Iris pigment epithelial cell (primary cell): ENCODE measurements around the gene IL25.
"Not testable (repeated sequence)": the region's sequence is repeated elsewhere in the genome, so short reads cannot be mapped to it uniquely, and the experiment has no call there.

Experiments
- DNase-seq: peaks from one replicate; pipeline ENCODE4 v3.0.0-alpha.2; 2011; ENCODE audit warnings: low read depth

IL25 gene

DNA sequence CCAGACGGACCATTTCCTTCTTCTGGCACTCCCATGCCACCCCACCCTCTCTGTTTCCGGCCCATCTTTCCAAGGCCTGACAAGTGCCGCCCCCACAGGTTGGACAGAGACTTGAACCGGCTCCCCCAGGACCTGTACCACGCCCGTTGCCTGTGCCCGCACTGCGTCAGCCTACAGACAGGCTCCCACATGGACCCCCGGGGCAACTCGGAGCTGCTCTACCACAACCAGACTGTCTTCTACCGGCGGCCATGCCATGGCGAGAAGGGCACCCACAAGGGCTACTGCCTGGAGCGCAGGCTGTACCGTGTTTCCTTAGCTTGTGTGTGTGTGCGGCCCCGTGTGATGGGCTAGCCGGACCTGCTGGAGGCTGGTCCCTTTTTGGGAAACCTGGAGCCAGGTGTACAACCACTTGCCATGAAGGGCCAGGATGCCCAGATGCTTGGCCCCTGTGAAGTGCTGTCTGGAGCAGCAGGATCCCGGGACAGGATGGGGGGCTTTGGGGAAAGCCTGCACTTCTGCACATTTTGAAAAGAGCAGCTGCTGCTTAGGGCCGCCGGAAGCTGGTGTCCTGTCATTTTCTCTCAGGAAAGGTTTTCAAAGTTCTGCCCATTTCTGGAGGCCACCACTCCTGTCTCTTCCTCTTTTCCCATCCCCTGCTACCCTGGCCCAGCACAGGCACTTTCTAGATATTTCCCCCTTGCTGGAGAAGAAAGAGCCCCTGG is 3.1 kb downstream of the IL25 start:
- DNase-seq = no peak

DNA sequence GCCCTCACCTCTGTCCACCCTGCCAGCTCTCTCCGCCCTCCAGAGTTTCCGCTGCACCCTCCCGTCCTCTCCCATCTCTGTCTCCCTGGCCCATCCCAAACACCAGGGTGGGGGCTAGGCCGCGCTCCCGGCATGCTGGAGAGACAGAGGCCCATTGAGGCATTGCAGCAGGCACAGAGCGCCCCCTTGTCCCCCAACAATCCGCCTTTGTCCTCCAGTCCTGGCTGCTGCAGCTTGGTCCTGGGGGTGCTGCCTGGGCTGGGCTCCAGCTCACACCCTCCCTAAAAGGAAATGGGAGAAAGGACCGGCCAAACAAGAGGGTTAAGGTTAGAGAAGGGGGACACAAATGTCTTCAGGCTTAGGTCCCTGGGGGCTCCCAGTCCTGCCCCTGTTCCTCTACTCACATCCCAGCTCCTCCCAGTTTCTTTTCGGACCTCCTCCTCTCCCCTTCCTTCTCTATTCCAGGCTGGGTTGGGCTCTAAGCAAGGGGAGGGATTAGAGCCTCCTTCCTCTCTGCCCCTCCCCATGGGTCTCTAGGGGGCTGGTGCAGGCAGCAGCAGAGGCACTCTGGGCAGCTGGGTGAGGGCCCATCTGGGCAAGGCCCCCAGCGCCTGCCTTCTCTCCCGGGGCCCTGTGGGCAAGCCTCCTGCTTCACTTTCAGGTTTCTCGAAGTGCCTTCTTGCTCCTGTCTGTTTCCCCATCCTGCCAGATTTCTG is 4.0 kb downstream of the IL25 start, which contains the start of gene CMTM5:
CMTM5 (plus strand) TSS at position 565 of the 716 bp plus-strand sequence. CDS start 206 bp downstream, outside the sequence.
- no peak for DNase-seq

DNA sequence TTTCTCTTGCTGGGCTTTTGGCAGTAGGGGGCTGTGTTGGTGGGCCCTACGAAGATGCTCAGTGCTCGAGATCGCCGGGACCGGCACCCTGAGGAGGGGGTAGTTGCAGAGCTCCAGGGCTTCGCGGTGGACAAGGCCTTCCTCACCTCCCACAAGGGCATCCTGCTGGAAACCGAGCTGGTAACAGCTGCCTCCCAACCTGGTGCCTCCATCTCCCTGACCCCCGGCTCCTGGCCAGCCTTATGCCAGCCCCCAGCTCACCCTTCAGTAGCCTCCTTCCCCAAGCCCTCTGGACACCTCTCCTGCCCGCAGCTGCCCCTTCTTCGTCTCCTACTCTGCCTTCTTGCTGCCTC is 4.6 kb downstream of the IL25 start:
- DNase-seq = no peak

DNA sequence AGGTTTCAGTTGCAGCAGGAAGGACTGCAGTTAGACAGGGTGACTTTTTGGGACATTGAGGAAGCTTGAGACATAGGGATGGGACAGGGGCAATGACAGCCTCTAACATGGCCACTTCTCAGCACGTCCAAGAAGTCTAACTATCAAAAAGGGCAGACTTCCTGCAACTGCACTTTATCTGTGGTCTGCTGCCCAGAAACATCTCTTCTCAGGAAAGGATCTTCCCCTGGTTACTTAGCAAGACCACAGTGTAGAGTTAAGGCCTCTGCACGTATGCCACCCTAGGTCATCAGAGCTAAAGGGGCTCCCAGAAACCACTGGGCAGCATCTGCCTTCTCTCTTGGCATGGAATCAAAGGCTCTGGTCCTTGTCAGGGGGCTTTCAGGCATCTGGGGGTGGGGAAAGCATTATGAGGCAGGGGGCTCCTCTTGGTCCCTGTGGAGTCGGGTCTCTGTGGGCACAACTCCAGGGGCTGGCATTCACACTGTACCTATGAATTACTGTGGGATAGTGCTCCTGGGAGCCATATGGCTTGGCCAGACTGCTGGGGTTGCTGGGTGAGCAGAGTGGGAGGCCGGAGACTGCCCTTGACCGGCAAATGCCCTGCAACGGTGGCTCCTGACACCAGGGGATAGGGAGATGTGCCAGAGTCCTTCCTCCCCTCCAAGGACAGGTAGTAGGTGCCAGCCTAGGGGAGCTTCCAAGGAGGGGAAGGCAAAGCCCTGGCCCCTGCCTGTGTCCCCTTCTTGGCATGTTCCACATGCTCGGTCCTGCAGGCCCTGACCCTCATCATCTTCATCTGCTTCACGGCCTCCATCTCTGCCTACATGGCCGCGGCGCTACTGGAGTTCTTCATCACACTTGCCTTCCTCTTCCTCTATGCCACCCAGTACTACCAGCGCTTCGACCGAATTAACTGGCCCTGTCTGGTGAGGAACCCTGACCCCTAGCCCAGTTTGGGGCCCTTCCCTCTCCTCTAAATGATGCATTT is 5.3 kb downstream of the IL25 start:
- no peak for DNase-seq

DNA sequence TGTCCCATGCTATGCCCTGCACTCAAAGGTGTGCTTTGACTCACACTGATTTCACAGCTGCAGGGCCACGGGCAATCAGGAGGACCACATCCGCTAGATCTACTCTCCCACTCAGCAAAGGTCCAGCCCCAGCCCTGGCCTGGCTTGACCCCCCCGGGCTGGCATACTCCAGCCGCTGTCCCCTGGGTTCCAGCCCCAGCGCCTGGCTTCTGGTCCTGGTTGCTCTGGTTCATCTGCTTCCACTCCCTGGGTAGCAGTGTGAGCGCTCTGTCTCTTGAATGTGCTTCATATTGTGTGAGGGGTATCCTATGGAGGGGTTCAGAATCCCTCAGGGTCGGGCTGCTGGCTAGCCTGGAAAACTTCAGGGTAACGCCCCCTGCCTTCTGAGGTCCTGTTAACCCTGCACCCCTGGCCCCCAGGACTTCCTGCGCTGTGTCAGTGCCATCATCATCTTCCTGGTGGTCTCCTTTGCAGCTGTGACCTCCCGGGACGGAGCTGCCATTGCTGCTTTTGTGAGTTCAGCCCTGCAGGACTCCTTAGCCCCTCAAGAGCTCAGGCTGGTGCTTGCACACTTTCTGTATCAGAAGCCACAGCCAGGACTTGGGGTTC is 6.1 kb downstream of the IL25 start:
- no peak for DNase-seq

DNA sequence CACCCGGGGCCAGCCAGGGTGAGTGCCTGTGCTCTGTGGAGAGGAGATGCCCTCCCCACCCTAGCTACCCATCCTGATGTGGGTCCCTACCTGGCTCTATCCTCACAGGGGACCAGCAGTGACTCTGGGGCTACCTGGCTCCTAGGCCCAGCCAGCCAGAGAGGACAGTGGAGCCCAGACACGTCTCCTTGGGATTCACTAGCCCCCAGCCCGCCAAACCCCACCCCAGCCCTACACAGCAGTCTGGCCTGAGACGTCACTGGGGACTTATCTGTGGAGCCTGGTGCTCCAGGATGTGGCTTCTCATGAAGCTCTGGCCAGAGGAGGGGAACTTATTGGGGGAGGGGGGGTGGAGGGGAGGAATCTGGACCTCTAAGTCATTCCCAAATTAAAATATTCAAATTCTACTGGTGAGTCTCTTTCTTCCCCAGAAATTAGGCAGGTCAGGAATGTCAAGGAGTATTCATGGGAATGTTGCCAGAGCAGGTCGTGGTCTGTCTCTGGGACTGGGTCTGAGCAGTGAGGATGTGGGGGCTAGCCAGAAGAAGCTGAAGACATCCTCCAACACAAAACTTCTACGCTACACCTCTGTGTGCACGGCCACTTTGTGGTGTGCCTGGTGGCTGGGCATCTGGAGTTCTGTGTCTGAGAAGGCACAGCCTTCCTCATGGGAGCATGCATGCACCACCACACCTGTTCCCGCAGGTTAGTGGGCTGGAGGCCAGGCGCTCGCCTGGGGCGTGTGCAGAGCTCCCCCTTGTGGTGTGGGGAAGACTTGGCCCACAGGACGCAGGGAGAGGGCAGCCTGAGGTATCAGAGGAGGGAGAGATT is 7.0 kb downstream of the IL25 start:
- DNase-seq = peak; percentile 23

DNA sequence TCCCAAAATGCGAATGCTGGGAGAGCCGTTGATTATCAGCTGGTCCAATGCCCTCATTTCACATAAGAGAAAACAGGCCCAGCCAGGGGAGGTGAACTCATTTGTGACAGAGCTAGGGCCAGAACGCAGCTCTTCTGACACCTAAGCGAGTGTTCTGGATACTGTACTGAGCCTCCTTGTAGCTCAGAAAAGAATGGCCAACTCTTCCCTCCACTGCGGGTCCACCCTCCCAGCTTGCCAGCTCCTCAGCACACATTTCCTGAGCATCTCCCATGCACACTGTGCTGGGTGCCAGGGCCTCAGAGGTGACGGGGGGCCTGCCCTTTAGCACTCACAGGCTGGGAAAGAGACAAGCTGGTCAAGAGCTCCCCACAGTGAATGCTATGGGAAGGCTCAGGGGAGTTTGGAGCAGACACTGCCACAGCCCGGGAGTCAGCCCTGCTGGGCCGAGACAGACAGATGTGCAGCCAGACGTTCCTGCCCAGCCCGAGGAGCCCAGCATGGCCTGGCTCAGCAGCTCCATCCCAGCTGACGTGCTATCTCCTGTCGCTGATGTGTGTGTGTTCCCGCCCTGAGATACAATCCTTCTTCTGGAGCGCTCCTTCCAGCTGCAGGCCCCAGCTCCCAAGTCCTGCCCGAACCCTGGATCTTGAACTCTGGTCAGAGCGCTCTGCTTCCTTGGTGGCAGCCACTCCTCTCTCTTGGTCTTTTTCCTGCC is 7.7 kb downstream of the IL25 start:
- no peak for DNase-seq

DNA sequence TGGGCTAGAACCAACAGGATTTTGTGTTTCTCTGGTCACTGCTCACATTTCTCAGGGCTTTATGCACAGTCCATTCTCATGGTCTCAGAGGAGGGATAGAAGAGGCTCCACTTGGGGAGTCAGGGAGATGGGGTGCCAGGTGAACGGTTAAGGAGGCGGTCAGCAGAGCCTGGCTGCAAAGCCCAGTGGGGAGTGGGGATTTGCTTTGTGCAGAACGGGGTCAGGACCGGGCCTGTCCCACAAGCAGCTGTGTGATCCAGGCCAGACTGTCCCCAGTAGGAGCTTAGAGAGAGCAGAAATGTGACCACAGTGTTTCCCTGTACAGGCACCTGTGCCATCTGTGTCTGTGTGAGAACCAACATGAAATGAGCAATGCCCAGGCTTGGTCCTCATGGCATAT is 8.4 kb downstream of the IL25 start:
- DNase-seq = no peak

DNA sequence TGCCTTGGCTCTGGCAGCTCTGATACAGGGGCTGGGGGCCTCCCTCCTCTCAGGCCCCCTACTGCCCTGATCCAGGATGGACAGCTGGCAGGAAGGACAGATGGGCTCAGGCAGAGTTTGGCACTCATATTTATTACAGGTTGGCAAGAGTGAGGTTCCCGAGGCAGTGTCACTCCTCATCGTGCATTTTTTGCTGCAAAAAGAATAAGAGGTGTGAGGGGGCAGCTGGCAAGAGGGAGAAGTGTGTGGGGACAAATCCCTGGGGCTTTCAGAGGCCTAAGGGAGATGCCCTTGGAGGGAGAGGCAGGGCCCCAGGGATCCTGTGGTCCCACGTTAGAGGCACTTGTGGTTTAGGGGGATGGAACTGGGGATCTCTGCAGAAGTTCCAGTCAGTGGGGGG is 9.3 kb downstream of the IL25 start:
- no peak for DNase-seq

DNA sequence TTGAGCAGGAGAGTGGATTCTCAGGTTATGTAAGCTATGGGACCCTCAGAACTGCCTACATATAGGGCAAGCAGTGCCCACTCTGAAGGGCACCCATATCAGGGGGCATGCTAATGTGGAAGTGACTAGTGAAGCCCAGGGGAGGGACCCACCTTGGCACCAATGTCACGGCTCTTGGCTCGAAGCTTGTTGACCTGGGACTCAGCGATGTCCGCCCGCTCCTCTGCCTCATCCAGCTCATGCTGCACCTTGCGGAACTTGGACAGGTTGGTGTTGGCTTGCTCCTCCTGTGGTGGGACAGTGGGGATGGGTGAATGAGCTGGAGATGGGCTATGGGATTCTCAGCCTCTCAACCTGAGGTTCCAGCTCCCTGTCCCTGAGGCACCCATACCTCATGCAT is 9.7 kb downstream of the IL25 start:
- no peak for DNase-seq

DNA sequence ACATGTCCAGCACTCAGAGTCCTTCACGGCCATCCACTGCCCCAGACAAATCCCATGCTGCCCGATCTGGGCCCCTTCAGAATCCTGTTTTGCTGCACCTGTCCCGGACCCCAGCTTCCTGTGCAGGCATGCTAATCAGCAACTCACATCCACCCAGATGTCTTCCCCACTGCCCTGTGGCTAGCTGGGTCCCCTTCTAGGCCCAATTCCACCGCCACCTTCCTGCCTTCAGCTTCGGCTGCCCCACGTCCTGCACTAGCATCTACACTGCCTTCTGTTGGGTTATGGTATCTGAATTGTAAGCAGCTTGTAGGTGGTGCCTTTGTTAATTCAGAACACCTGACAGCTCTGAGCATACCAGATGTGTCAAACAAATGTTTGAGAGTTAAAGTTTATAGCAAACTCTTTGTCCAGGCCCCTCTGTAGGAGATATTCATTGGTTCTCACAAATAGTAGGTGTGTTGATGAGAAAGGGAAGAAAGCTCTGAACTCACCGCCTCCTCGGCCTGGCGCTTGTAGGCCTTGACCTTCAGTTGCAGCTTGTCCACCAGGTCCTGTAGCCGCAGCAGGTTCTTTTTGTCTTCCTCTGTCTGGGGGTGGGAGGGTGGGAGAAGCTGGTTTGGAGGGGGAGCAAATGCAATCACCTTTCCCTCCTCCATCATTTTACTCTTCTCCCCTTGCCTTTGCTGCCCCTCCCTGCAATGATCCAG is 10.3 kb downstream of the IL25 start:
- no peak for DNase-seq

DNA sequence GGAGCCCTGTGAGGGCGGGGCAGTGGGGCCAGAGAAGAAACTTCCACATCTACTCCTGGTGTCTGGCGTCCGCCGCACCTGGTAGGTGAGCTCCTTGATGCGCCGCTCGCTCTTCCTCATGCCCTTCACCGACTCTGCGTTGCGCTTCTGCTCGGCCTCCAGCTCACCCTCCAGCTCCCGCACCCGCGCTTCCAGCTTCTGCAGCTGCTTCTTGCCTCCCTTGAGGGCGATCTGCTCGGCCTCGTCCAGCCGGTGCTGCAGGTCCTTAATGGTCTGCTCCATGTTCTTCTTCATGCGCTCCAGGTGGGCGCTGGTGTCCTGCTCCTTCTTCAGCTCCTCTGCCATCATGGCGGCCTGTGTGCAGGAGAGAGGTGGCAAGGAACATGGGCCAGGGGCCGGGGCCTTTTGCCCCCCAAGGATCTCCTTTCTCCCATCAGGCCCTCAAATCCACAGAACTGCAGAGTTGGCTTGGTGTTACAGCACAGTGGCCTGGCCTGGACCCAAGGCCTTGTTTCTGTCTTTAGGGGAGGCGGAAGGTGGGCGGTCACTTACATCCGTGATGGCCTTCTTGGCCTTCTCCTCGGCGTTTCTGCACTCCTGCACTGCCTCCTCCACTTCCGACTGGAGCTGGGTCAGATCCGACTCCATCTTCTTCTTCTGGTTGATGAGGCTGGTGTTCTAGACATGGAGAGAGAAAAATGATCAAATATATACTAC is 11.9 kb downstream of the IL25 start:
- no peak for DNase-seq

DNA sequence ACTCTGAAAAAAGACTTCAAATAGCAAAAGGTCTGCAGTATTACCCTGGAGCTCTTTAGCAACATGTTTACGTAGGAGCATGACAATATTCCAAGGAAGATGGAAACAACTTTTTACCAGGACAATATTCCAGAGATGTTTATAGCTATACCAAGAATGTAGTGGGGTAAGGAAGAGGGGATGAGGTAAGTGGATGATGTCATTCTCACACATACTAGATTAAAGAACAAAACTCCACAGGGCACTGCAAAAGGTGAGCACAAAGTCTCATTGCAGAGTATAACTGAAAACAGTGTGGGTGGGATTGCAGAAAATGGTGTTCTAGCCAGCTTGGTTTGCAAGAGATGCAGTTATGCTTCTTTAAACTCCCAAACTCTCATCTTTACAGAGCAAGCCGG is 12.6 kb downstream of the IL25 start:
- DNase-seq = no peak

DNA sequence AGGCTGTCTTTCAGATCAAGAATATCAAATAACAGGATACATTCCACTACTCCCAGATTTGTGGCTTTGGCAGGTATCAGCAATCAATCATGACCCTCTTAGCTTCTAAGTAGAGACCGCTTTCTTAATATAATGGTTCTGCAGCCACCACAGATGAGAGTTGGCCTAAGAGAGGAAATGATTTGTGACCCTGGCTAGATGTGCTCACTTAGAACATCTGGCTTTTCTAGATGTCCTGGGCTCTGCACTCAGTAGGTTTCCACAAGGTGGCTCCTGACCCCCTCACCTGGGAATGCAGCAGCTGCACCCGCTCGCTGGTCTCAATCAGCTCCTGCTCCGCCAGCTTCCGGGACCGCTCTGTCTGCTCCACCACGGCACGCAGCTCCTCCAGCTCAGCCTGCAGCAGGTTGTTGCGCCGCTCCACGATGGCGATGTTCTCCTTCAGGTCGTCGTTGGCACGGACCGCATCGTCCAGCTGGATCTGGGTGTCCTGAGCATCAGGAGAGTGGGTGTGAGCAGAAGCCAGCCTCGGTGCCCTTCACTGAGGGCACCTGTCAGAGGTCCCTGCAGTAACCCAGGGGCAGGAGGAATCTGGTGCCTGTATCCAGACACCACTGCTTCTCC is 13.1 kb downstream of the IL25 start:
- no peak for DNase-seq

DNA sequence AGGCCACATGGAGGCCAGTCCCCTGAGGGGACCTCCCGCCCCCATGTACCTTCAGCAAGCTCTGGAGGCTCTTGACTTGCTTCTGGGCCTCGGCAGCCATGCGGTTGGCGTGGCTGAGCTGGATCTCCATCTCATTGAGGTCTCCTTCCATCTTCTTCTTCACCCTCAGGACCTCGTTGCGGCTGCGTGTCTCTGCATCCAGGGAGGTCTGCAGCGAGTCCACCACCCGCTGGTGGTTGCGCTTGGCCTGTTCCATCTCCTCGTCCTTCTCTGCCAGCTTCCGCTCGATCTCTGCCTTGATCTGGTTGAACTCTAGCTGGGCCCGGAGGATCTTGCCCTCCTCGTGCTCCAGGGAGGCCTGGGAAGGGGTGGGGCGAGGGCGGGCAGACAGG is 13.7 kb downstream of the IL25 start:
- not testable (repeated sequence) for DNase-seq

DNA sequence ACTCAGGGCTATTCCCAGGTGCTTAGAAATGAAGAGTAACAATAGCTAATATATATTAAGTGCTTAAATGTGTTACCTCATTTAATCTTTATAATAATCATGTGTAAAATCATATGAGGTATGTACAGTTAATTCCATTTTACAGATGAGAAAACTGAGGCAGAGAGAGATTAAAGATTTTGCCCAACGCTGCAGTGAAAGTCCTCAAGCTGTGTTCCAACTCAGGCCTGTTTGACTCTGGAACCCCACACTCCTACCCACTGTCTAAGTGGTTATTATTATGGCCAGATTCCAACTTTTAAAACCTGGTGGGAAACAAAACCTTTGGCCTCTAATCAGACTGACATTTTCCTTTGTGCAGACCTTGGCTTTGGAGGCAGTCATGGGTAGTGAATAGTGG is 14.4 kb downstream of the IL25 start:
- DNase-seq = no peak

DNA sequence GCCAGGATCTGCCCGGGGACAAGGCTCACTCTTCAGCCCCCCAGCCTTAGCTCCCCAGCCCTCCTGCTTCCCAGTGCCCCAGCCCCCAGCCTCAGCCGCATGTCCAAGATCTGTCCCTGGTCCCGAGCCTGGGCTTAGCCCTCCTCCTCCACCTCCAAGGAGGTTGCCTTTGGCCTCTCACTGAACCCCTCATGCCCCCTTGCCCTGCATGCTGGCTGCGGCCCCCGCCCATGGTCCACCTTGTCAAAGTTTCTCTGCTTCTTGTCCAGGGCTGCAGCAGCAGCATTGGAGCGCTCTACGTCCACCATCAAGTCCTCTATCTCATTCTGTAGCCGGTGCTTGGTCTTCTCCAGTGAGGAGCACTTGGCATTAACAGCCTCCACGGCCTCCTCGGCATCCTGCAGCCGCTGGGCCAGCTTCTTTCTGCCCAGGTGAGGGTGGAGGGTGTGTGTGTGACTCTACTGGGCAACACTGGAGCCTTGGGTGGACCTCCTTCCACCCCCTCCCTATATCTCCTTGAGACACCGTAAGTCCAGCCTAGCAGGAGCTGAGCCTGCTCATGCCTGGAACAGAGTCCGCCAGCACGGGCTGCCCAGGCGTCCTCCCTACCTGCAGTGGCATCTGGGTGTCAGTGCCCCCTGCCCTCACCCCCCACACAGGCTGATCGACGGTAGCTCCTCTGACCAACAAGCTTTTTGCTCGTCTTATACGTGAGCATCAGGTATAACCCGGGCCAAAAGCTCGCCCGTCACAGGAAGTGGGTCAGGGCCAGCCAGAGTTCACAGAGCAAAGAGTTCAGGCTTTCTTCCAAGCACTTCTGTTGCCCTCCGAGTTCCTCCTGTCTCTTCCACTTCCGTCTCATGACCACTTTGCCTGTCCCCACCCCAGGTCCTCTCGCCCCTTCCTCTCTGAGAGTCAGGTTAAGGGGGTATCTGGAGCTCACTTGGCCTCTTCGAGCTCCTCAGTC is 15.6 kb downstream of the IL25 start:
- DNase-seq = no peak

DNA sequence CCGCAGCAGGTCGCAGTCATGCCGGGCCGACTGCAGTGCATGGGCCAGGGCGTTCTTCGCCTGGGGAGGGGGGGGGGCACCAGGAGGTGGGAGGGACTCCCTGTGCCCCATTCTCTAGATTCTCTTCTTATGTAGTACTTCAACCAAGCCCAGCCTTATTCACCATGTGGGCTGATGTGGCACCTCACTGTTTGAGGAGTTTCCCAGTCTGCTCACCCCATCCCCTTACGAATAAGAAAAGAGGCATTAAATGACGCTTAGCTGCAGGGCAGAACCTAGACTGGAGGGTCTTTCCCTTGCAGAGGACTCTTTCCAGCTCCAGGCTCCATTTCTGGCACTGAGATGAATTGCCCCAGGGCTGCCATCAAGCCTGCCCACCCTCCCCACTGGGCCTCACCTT is 16.4 kb downstream of the IL25 start:
- DNase-seq = no peak
